ENCODE measurements around the gene SLCO3A1.

DNA sequence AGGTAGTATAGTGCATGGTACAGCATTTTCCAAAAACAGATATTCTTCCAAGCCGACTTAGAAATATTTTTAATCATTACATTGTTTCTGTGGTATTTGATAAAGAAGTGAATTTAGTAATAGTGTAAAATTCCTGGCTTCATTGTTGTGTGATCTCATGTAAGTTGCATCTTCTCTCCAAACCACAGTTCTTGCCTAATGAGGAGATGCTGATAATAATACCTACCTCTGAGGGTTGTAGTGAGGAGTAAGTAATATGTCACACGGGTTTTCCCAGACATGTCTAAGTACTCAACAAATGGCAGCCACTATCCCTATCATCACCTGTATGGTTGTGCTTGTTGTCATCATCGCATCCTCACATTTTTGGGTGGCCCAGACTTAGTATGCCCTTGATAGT, 167.3 kb downstream of the SLCO3A1 start:
- no peak for TF ChIP-seq EZH2 (IDR thresholded peaks at IDR 0.05; ENCODE audit: low read depth)
- TF ChIP-seq CTCF (conservative IDR thresholded peaks at IDR 0.05), result no peak

All from PC-9 (cell line).